Esophagus muscularis mucosa (tissue), 4 donors: ENCODE measurements around the gene CRY1.
A peak's percentile ranks its signal among the peaks of the same experiment; 100 is the strongest.

Experiments
- EP300 ChIP-seq: sonication (generic); formaldehyde crosslinking; IDR thresholded peaks from one replicate; pipeline ENCODE4 v1.6.1; 2017; ENCODE audit warnings: antibody characterized with exemption
- POLR2A ChIP-seq: fragments of 450-650 bp; IDR thresholded peaks from one replicate; pipeline ENCODE4 v1.6.1; 2017; ENCODE audit warnings: antibody characterized with exemption, moderate library complexity, mild to moderate bottlenecking, low read depth
- POLR2AphosphoS5 ChIP-seq, 2 donors: sonication (generic); formaldehyde crosslinking; IDR thresholded peaks; one replicate each; pipeline ENCODE4 v1.6.1; 2017; ENCODE audit warnings: antibody characterized with exemption in 2 of 2
- TF ChIP-seq, protein P1 (sequence below), 3 experiments: fragments of 200-600 bp in 2 of 3; fragments of 450-650 bp in 1 of 3; sonication (generic) in 2 of 3; IDR thresholded peaks; one replicate each; pipeline ENCODE4 v1.5.1; 2017 to 2019; ENCODE audit warnings: antibody characterized with exemption in 3 of 3, mild to moderate bottlenecking in 2 of 3, moderate library complexity in 1 of 3

DNA sequence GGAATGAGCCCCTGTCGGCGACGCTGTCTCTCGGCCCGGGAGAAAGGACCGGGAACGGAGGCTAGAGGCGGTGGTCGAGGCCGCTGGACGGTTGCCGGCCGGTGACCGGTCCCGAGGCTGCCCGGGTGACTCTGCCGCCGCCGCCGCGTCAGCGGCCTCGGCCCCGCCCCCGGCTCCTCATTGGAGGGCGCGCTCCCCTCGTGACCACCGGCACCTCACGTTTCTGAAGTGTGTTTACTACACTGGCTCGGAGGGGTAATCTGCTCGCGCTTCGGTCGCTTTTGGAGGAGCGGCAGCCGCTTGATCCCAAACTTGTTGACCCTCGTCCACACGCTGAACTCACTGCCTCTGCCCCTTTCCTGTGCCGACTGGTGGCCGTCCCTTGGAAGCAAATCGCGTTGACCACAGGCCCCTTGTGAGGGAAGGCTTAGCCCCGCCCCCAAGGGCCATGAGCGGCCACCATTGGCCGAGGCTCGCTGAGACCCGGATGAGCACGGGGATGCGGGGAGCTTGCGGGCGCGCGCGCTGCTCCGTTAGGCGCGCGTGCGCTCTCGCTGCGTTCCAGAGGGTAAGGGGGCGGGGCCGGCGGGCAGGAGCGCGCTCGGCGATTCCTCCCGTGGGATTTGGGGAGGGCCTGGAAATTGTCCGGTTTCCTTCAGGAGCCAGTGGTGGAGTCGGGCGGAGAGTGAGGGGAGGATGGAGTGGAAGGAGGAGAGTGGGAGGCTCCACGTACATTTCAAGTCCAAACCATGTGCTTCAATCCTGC is at the start of gene CRY1:
- TF ChIP-seq, protein P1, sequence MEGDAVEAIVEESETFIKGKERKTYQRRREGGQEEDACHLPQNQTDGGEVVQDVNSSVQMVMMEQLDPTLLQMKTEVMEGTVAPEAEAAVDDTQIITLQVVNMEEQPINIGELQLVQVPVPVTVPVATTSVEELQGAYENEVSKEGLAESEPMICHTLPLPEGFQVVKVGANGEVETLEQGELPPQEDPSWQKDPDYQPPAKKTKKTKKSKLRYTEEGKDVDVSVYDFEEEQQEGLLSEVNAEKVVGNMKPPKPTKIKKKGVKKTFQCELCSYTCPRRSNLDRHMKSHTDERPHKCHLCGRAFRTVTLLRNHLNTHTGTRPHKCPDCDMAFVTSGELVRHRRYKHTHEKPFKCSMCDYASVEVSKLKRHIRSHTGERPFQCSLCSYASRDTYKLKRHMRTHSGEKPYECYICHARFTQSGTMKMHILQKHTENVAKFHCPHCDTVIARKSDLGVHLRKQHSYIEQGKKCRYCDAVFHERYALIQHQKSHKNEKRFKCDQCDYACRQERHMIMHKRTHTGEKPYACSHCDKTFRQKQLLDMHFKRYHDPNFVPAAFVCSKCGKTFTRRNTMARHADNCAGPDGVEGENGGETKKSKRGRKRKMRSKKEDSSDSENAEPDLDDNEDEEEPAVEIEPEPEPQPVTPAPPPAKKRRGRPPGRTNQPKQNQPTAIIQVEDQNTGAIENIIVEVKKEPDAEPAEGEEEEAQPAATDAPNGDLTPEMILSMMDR (IDR thresholded peaks at IDR 0.05) = no peak
- no peak for TF ChIP-seq EP300
- TF ChIP-seq POLR2AphosphoS5 (IDR thresholded peaks at IDR 0.05) = peak; percentile 90 to 99
- TF ChIP-seq POLR2A = peak; percentile 94
